GM12892 (cell line): ENCODE data around the gene NPHS1.

ENCODE experiments used
- POLR2A ChIP-seq: IDR thresholded peaks from 2 replicates; pipeline ENCODE4 v1.6.1; 2011; ENCODE audit warnings: low read depth, low read length, control low read depth
- POLR2AphosphoS5 ChIP-seq: IDR thresholded peaks from 2 replicates; pipeline ENCODE4 v1.6.1; 2011; ENCODE audit warnings: low read depth, low read length, control low read depth
- TAF1 ChIP-seq: IDR thresholded peaks from 2 replicates; pipeline ENCODE4 v1.6.1; 2011; ENCODE audit warnings: low read depth, mild to moderate bottlenecking, control low read depth, low read length, borderline replicate concordance

DNA sequence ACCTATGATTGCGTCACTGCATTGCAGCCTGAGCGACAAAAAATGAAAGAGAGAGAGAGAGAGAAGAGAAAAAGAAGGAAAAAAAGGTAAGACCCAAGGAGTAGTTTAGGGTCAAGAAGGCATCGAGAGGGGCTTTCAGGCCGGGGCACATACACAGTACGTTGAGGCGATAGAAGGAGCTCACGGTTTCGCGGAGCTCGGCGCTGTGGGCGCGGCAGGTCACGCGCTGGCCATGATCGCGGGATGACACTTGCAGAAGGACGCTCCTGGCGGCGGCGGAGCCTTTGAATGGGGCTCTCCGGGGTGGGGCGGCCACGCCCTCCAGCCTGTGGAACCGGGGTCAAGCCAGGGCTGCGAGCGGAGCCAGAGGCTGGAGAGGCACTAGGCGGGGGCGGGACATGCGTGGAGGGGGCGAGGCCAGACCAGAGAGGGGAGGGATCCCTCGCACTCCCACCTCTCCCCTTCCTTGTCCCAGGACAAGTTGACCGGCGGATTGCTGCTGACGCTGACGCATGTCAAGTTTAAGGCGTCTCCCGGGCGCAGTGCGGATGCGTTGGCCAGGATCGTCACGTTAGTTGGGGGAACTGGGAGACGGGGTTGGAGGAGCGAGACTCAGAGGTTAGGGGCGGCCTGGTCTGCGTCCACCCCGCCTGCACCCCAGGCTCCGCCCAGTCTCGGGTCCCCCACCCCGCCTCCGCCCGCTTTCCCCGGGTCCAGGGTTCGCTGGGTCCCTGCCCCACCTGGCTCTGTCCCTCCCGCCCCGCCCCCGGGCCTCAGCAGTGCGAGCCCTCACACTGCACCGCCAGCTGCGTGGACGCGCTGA is 6.9 kb downstream of the NPHS1 start:
- TF ChIP-seq POLR2A, result no peak
- TF ChIP-seq POLR2AphosphoS5, result no peak
- no peak for TF ChIP-seq TAF1
